Vagina (tissue), 2 donors: ENCODE results near the gene SPOPL. TPM values are rescaled to one million over a fixed set of nuclear protein-coding genes. Genes with fewer than 3 reads are reported as not detected.

Experiments used
- DNase-seq, 2 donors: peaks; one replicate each; pipeline ENCODE4 v3.0.0-alpha.2; 2017; ENCODE audit errors: extremely low spot score in 2 of 2
- H3K27ac ChIP-seq: fragments of 200-600 bp; sonication (generic); one replicate; pipeline ENCODE4 v1.5.1; 2019
- H3K27me3 ChIP-seq: fragments of 200-600 bp; sonication (generic); one replicate; pipeline ENCODE4 v1.5.1; 2019
- H3K36me3 ChIP-seq, 2 donors: fragments of 200-600 bp; sonication (generic); one replicate each; pipeline ENCODE4 v1.5.1; 2017 to 2019
- H3K4me1 ChIP-seq: fragments of 200-600 bp; sonication (generic); one replicate; pipeline ENCODE4 v1.5.1; 2019
- H3K4me3 ChIP-seq, 2 donors: fragments of 200-600 bp; sonication (generic); 1 replicate in 1 of 2; 2 replicates in 1 of 2; pipeline ENCODE4 v1.5.1; 2016 to 2019
- H3K9me3 ChIP-seq: fragments of 200-600 bp; sonication (generic); one replicate; pipeline ENCODE4 v1.5.1; 2019
- CTCF ChIP-seq, 3 experiments: fragments of 450-650 bp in 2 of 3; fragments of 200-600 bp in 1 of 3; sonication (generic) in 1 of 3; IDR thresholded peaks; one replicate each; pipeline ENCODE4 v1.5.1; 2017 to 2019; ENCODE audit warnings: antibody characterized with exemption in 3 of 3, mild to moderate bottlenecking in 2 of 3, moderate library complexity in 2 of 3
- POLR2A ChIP-seq, 2 donors: fragments of 450-650 bp; IDR thresholded peaks; one replicate each; pipeline ENCODE4 v1.6.1; 2017; ENCODE audit warnings: antibody characterized with exemption in 2 of 2, mild to moderate bottlenecking in 2 of 2, moderate library complexity in 2 of 2
- POLR2AphosphoS5 ChIP-seq, 2 donors: sonication (generic); formaldehyde crosslinking; IDR thresholded peaks; one replicate each; pipeline ENCODE4 v1.9.0; 2017; ENCODE audit warnings: antibody characterized with exemption in 2 of 2, mild to moderate bottlenecking in 2 of 2, low read depth in 1 of 2; ENCODE audit not compliant: insufficient read depth in 1 of 2
- intact Hi-C: fragments of 100-400 bp; cut with DNase I; formaldehyde crosslinking; loops from one replicate; pipeline ENCODE4 v1.15.1; 2023
- total RNA-seq: library from RNA; depleted of rRNA; stranded (reverse); fragments of >200 nt; gene quantifications from one replicate; pipeline ENCODE4 v1.2.3, GENCODE V29; 2016

The SPOPL gene
- total RNA-seq, 1 donor from 2014 or later, result 20.1 TPM

GRCh38 chr2:138512672-138513071, 11.1 kb downstream of the SPOPL start:
- no peaks in the 10 kb centered on the region for H3K9me3 ChIP-seq
- no peaks in the 10 kb centered on the region for H3K27me3 ChIP-seq
- no peak overlapping the region for H3K27ac ChIP-seq
- TF ChIP-seq POLR2AphosphoS5 (IDR thresholded peaks at IDR 0.05; ENCODE audit: insufficient read depth in 1 of 2, low read depth in 1 of 2) (no peak), CTCF (IDR thresholded peaks at IDR 0.05) (no peak), POLR2A (IDR thresholded peaks at IDR 0.05) (no peak)
- no peaks in the 10 kb centered on the region for H3K36me3 ChIP-seq
- intact Hi-C loops, result no loop called here
- no peak for DNase-seq
- peaks cover 41% of the 10 kb centered on the region for H3K4me1 ChIP-seq
- H3K4me3 ChIP-seq, result no peak overlapping the region

DNA sequence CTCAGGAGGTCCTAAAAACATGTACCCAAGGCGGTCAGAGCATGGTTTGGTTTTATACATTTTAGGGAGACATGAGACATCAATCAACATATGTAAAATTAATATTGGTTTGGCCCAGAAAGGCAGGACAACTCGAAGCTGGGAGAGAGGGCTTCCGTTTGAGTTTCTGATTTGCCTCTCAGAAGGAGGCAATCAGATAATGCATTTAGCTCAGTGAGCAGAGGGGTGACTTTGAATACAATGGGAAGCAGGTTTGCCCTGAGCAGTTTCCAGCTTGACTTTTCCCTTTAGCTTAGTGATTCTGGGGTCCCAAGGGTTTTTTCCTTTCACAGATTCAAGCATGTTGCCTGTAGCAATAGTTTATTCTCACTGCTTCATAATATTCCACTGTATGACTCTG, 12.6 kb downstream of the SPOPL start:
- no peak for DNase-seq
- intact Hi-C loops, result no loop called here
- TF ChIP-seq POLR2A (IDR thresholded peaks at IDR 0.05), result no peak
- no peak for TF ChIP-seq POLR2AphosphoS5 (IDR thresholded peaks at IDR 0.05; ENCODE audit: insufficient read depth in 1 of 2, low read depth in 1 of 2)
- TF ChIP-seq CTCF (IDR thresholded peaks at IDR 0.05), result no peak
- Histone ChIP-seq H3K9me3 (no peaks in the 10 kb centered on the region), H3K4me3 (no peak overlapping the region), H3K4me1 (peaks cover 40% of the 10 kb centered on the region), H3K27me3 (no peaks in the 10 kb centered on the region), H3K36me3 (no peaks in the 10 kb centered on the region), H3K27ac (no peak overlapping the region)

- Histone ChIP-seq H3K27ac (no peak overlapping the region), H3K4me3 (no peak overlapping the region), H3K4me1 (peaks cover 40% of the 10 kb centered on the region), H3K9me3 (no peaks in the 10 kb centered on the region), H3K36me3 (no peaks in the 10 kb centered on the region), H3K27me3 (no peaks in the 10 kb centered on the region)
- no peak for DNase-seq
- intact Hi-C loops, result no loop called here
- TF ChIP-seq POLR2AphosphoS5 (IDR thresholded peaks at IDR 0.05; ENCODE audit: insufficient read depth in 1 of 2, low read depth in 1 of 2), result no peak
- TF ChIP-seq POLR2A (IDR thresholded peaks at IDR 0.05), result no peak
- TF ChIP-seq CTCF (IDR thresholded peaks at IDR 0.05), result no peak
Observed at GRCh38 chr2:138515092-138515491, 13.5 kb downstream of the SPOPL start.

- Histone ChIP-seq H3K27ac (no peak overlapping the region), H3K27me3 (no peaks in the 10 kb centered on the region), H3K36me3 (no peaks in the 10 kb centered on the region), H3K4me1 (peaks cover 40% of the 10 kb centered on the region), H3K9me3 (no peaks in the 10 kb centered on the region), H3K4me3 (no peak overlapping the region)
- no peak for TF ChIP-seq POLR2AphosphoS5 (IDR thresholded peaks at IDR 0.05; ENCODE audit: insufficient read depth in 1 of 2, low read depth in 1 of 2)
- no peak for DNase-seq
- intact Hi-C loops, result no loop called here
Observed at GRCh38 chr2:138516030-138516704, 14.6 kb downstream of the SPOPL start.

GRCh38 chr2:138518860-138519259, 17.3 kb downstream of the SPOPL start:
- no peak for DNase-seq
- H3K36me3 ChIP-seq, result no peaks in the 10 kb centered on the region
- H3K27ac ChIP-seq, result no peak overlapping the region
- H3K9me3 ChIP-seq, result no peaks in the 10 kb centered on the region
- H3K4me3 ChIP-seq, result no peak overlapping the region
- TF ChIP-seq POLR2AphosphoS5 (IDR thresholded peaks at IDR 0.05; ENCODE audit: insufficient read depth in 1 of 2, low read depth in 1 of 2), result no peak
- no peak for TF ChIP-seq CTCF (IDR thresholded peaks at IDR 0.05)
- no peak for TF ChIP-seq POLR2A (IDR thresholded peaks at IDR 0.05)
- intact Hi-C loops, result no loop called here
- H3K27me3 ChIP-seq, result no peaks in the 10 kb centered on the region
- peaks cover 40% of the 10 kb centered on the region for H3K4me1 ChIP-seq
